Measurements from ENCODE around the gene BRD8.

The BRD8 gene

GRCh38 chr5:138096997-138097828 is 81.2 kb downstream of the BRD8 start:
- no peak for DNase-seq

GRCh38 chr5:138096363-138096762 is 82.1 kb downstream of the BRD8 start:
- no peak for DNase-seq

GRCh38 chr5:138095100-138095907 is 83.1 kb downstream of the BRD8 start:
- DNase-seq = no peak

GRCh38 chr5:138093036-138093435 is 85.4 kb downstream of the BRD8 start:
- DNase-seq = no peak

GRCh38 chr5:138092301-138092700 is 86.1 kb downstream of the BRD8 start:
- no peak for DNase-seq

GRCh38 chr5:138091685-138092084 is 86.7 kb downstream of the BRD8 start:
- no peak for DNase-seq
